B cell (primary cell): ENCODE measurements around the gene ANKRD33B.

Experiments
- CTCF ChIP-seq: fragments of 200-600 bp; IDR thresholded peaks from one replicate; pipeline ENCODE4 v1.8.0; 2022; ENCODE audit warnings: antibody characterized with exemption, mild to moderate bottlenecking
- EZH2 ChIP-seq: IDR thresholded peaks from 2 replicates; pipeline ENCODE4 v1.6.1; 2012; ENCODE audit warnings: borderline replicate concordance, low read depth, mild to moderate bottlenecking, moderate library complexity, low read length; ENCODE audit not compliant: insufficient read depth, poor library complexity, severe bottlenecking

DNA sequence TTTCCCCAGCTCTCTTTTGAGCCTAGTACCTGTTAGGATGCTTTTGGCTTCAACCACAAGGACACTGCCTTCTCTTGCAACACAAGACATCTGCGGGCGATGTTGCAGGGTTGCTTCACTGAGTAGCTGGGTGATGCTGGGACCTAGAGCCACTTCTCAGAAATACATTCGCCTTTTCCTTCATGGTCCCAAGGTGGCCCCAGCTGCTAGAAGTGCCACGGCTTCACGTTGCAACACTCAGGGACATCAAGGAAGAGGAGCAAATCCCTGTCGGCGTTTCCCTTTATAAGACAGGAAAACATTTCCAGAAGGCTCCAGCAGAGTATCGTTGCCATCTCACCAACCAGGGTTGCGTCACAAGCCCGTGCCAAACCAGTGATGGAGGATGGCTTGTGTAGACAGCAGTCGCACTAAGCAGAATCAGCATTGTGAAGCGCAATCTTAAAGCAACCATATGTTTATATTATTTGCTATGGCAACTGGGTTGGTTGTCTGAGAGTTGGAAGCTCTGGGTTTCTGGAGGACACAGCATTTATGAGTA is 62.7 kb downstream of the ANKRD33B start:
- TF ChIP-seq CTCF (no peak), EZH2 (no peak)
